Panc1 (cell line): ENCODE results near the gene L3MBTL3. TPM values are rescaled to one million over a fixed set of nuclear protein-coding genes. Genes with fewer than 3 reads are reported as not detected.
A peak's percentile ranks its signal among the peaks of the same experiment; 100 is the strongest.

Experiments used
- ATAC-seq: fragments of 200-7000 bp; cut with Tn5 transposase; 2 replicates; pipeline ENCODE4 v1.9.1; 2020; ENCODE audit warnings: mild to moderate bottlenecking, moderate library complexity
- BruUV-seq: library from RNA; stranded (reverse); fragments of 400-500 nt; replicated peaks from 2 replicates; lab custom pipeline; 2021; lab: Mats Ljungman, UMichigan
- CTCF ChIA-PET: fragments of 300-600 bp; sonication (Branson Sonifier 250); formaldehyde crosslinking; loops from one replicate; lab custom pipeline; 2022; ENCODE audit warnings: antibody characterized with exemption; lab: Charles Lee
- POLR2A ChIA-PET: fragments of 300-600 bp; sonication (Branson Sonifier 250); formaldehyde crosslinking; loops from one replicate; lab custom pipeline; 2022; ENCODE audit warnings: antibody characterized with exemption; lab: Charles Lee
- DNase-seq: peaks from one replicate; pipeline ENCODE4 v3.0.0-alpha.2; 2010; ENCODE audit warnings: low read depth, low spot score
- H3K27ac ChIP-seq: 2 replicates; pipeline ENCODE4 v1.5.1; 2011; ENCODE audit warnings: mild to moderate bottlenecking, low read length, inconsistent platforms
- H3K27me3 ChIP-seq: fragments of 200-500 bp; sonication (Bioruptor generic); 2 replicates; pipeline ENCODE4 v1.6.0; 2014; ENCODE audit warnings: low read length, inconsistent platforms; ENCODE audit not compliant: control insufficient read depth, insufficient read depth
- H3K36me3 ChIP-seq: fragments of 200-500 bp; sonication (Bioruptor generic); 2 replicates; pipeline ENCODE4 v1.5.1; 2014; ENCODE audit warnings: inconsistent platforms, mild to moderate bottlenecking, low read length, moderate library complexity; ENCODE audit not compliant: control insufficient read depth, insufficient read depth
- H3K4me1 ChIP-seq: 2 replicates; pipeline ENCODE4 v1.5.1; 2011; ENCODE audit warnings: inconsistent platforms, mild to moderate bottlenecking, low read length, moderate library complexity; ENCODE audit not compliant: control insufficient read depth, insufficient read depth
- H3K4me3 ChIP-seq, 2 experiments: 2 replicates each; pipeline ENCODE4 v1.5.1; 2011 to 2012; ENCODE audit warnings: low read depth in 2 of 2, low read length in 2 of 2, mild to moderate bottlenecking in 2 of 2, inconsistent platforms in 1 of 2, moderate library complexity in 1 of 2
- H3K9me3 ChIP-seq: fragments of 200-500 bp; sonication (Bioruptor generic); 2 replicates; pipeline ENCODE4 v1.5.1; 2014; ENCODE audit warnings: low read depth, mild to moderate bottlenecking, inconsistent platforms, low read length, moderate library complexity; ENCODE audit not compliant: control insufficient read depth, insufficient read depth
- POLR2AphosphoS5 ChIP-seq: IDR thresholded peaks from 2 replicates; pipeline ENCODE4 v1.6.1; 2012; ENCODE audit warnings: mild to moderate bottlenecking, low read depth, low read length, moderate library complexity
- SIN3A ChIP-seq: IDR thresholded peaks from 2 replicates; pipeline ENCODE4 v1.6.1; 2012; ENCODE audit warnings: low read depth, mild to moderate bottlenecking, low read length, moderate library complexity, borderline replicate concordance; ENCODE audit not compliant: insufficient read depth
- TCF7L2 ChIP-seq: IDR thresholded peaks from 2 replicates; pipeline ENCODE4 v1.6.1; 2011; ENCODE audit warnings: mild to moderate bottlenecking, low read depth, low read length, inconsistent platforms
- in situ Hi-C: cut with HindIII; loops from 2 replicates; pipeline ENCODE4 v1.10.0; 2016; ENCODE audit warnings: low sequenced_read_pairs, low pct_unique_long_range_greater_than_20kb
- intact Hi-C: fragments of 100-400 bp; cut with micrococcal nuclease; formaldehyde crosslinking; loops from one replicate; pipeline ENCODE4 v1.10.0; 2022; ENCODE audit not compliant: unreplicated experiment
- total RNA-seq: library from RNA; stranded (reverse); gene quantifications from one replicate; pipeline ENCODE4 v1.2.1, GENCODE V29; 2021; ENCODE audit not compliant: unreplicated experiment
- TF ChIP-seq, protein P1 (sequence below), 2 experiments: IDR thresholded peaks; 2 replicates each; pipeline ENCODE4 v1.6.1; 2011 to 2012; ENCODE audit warnings: low read depth in 2 of 2, control low read depth in 1 of 2, low read length in 1 of 2, mild to moderate bottlenecking in 1 of 2, moderate library complexity in 1 of 2; ENCODE audit not compliant: insufficient read depth in 1 of 2
- TF ChIP-seq, protein P2 (sequence below): fragments of 450-650 bp; IDR thresholded peaks from 2 replicates; pipeline ENCODE4 v1.5.1; 2017; ENCODE audit warnings: mild to moderate bottlenecking

Gene L3MBTL3
- total RNA-seq, 1 experiment from 2014 or later, result 4.2 TPM

DNA sequence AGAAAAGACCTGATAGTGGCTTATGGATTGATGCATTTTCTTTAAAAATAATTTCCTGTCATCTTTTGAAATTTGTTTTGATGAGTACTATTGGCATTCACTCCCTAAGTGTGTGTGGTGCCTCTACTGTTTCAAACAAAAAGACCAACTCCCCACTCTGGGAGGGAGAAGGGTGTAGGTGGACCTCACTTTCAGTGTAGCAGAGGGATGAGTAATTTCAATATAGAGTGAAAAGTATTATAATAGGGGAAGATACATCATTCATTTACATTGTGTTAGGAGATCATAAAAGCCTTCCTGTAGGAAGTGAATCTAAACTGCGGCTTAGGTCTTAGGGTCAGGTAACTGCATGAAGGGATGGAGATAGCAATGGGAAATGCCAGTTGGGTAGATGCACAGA, 158.0 kb downstream of the L3MBTL3 start:
- intact Hi-C loops, result no loop called here
- DNase-seq (no peak), ATAC-seq (no peak)
- no peaks in the 10 kb centered on the region for H3K9me3 ChIP-seq
- ChIA-PET CTCF (no interaction called here), POLR2A (no interaction called here)
- in situ Hi-C loops, result no loop called here
- H3K36me3 ChIP-seq, result no peaks in the 10 kb centered on the region
- H3K4me3 ChIP-seq, result no peak overlapping the region
- TF ChIP-seq, protein P1, sequence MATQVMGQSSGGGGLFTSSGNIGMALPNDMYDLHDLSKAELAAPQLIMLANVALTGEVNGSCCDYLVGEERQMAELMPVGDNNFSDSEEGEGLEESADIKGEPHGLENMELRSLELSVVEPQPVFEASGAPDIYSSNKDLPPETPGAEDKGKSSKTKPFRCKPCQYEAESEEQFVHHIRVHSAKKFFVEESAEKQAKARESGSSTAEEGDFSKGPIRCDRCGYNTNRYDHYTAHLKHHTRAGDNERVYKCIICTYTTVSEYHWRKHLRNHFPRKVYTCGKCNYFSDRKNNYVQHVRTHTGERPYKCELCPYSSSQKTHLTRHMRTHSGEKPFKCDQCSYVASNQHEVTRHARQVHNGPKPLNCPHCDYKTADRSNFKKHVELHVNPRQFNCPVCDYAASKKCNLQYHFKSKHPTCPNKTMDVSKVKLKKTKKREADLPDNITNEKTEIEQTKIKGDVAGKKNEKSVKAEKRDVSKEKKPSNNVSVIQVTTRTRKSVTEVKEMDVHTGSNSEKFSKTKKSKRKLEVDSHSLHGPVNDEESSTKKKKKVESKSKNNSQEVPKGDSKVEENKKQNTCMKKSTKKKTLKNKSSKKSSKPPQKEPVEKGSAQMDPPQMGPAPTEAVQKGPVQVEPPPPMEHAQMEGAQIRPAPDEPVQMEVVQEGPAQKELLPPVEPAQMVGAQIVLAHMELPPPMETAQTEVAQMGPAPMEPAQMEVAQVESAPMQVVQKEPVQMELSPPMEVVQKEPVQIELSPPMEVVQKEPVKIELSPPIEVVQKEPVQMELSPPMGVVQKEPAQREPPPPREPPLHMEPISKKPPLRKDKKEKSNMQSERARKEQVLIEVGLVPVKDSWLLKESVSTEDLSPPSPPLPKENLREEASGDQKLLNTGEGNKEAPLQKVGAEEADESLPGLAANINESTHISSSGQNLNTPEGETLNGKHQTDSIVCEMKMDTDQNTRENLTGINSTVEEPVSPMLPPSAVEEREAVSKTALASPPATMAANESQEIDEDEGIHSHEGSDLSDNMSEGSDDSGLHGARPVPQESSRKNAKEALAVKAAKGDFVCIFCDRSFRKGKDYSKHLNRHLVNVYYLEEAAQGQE (IDR thresholded peaks at IDR 0.05; ENCODE audit: insufficient read depth in 1 of 2, low read depth in 2 of 2, low read length in 1 of 2), result no peak
- TF ChIP-seq, protein P2, sequence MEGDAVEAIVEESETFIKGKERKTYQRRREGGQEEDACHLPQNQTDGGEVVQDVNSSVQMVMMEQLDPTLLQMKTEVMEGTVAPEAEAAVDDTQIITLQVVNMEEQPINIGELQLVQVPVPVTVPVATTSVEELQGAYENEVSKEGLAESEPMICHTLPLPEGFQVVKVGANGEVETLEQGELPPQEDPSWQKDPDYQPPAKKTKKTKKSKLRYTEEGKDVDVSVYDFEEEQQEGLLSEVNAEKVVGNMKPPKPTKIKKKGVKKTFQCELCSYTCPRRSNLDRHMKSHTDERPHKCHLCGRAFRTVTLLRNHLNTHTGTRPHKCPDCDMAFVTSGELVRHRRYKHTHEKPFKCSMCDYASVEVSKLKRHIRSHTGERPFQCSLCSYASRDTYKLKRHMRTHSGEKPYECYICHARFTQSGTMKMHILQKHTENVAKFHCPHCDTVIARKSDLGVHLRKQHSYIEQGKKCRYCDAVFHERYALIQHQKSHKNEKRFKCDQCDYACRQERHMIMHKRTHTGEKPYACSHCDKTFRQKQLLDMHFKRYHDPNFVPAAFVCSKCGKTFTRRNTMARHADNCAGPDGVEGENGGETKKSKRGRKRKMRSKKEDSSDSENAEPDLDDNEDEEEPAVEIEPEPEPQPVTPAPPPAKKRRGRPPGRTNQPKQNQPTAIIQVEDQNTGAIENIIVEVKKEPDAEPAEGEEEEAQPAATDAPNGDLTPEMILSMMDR, result no peak
- TF ChIP-seq POLR2AphosphoS5 (no peak), TCF7L2 (no peak), SIN3A (no peak)
- BruUV-seq, result no TSS peak
- no peaks in the 10 kb centered on the region for H3K4me1 ChIP-seq
- H3K27me3 ChIP-seq, result no peaks in the 10 kb centered on the region
- no peak overlapping the region for H3K27ac ChIP-seq

- ATAC-seq, result peak; percentile 79
- Histone ChIP-seq H3K9me3 (no peaks in the 10 kb centered on the region), H3K36me3 (no peaks in the 10 kb centered on the region), H3K4me3 (no peak overlapping the region), H3K27me3 (no peaks in the 10 kb centered on the region), H3K4me1 (no peaks in the 10 kb centered on the region), H3K27ac (no peak overlapping the region)
- in situ Hi-C loops (no loop called here), intact Hi-C loops (no loop called here)
- CTCF ChIA-PET, result no interaction called here
- TF ChIP-seq, protein P2, result no peak
- TF ChIP-seq TCF7L2, result no peak
- TF ChIP-seq, protein P1 (IDR thresholded peaks at IDR 0.05; ENCODE audit: insufficient read depth in 1 of 2, low read depth in 2 of 2, low read length in 1 of 2), result no peak
- TF ChIP-seq SIN3A, result no peak
- no peak for TF ChIP-seq POLR2AphosphoS5
- no peak for DNase-seq
- no TSS peak for BruUV-seq
- POLR2A ChIA-PET, result no interaction called here
These were observed 160.3 kb downstream of the L3MBTL3 start for GRCh38 chr6:130178692-130179091.
